ENCODE measurements around the gene LZTR1.

LZTR1 gene

GRCh38 chr22:20978419-20978818 is 3.7 kb upstream of the LZTR1 start:
- ChIA-PET POLR2A (no interaction called here), CTCF (no interaction called here)
- H3K27ac ChIP-seq (ENCODE audit: insufficient read depth in 1 of 2, low read depth in 1 of 2, low read length in 2 of 2, poor library complexity in 1 of 2, severe bottlenecking in 2 of 2), result no peak overlapping the region
- H3K9me3 ChIP-seq (ENCODE audit: control extremely low read depth in 1 of 5, control insufficient read depth in 4 of 5, insufficient read depth in 2 of 5, low read depth in 1 of 5, low read length in 4 of 5), result peaks cover 0 to 10% (median 0%) of the 10 kb centered on the region in 5 experiments
- WGBS (ENCODE audit: insufficient coverage), result 100% methylated on average over 2 of the region's 2 CpGs
- no peaks in the 10 kb centered on the region for H3K27me3 ChIP-seq (replicated peaks in 2 of 5; ENCODE audit: control insufficient read depth in 4 of 5, insufficient read depth in 5 of 5, low read length in 4 of 5)
- H3K36me3 ChIP-seq (ENCODE audit: control insufficient read depth in 4 of 4, insufficient read depth in 4 of 4, low read length in 3 of 4), result no peaks in the 10 kb centered on the region
- DNase-seq, result no peak
- no peak overlapping the region for H3K4me3 ChIP-seq (ENCODE audit: control insufficient read depth in 1 of 7, extremely low read depth in 1 of 7, insufficient read depth in 4 of 7, low read depth in 2 of 7, low read length in 6 of 7)
- H3K4me1 ChIP-seq (ENCODE audit: control extremely low read depth in 1 of 4, control insufficient read depth in 4 of 4, insufficient read depth in 4 of 4, low read length in 3 of 4), result peaks cover 9 to 38% (median 30%) of the 10 kb centered on the region in 4 experiments

GRCh38 chr22:20979243-20979809 is 2.8 kb upstream of the LZTR1 start:
- no peaks in the 10 kb centered on the region for H3K27me3 ChIP-seq (replicated peaks in 2 of 5; ENCODE audit: control insufficient read depth in 4 of 5, insufficient read depth in 5 of 5, low read length in 4 of 5)
- H3K4me1 ChIP-seq (ENCODE audit: control extremely low read depth in 1 of 4, control insufficient read depth in 4 of 4, insufficient read depth in 4 of 4, low read length in 3 of 4), result peaks cover 9 to 38% (median 30%) of the 10 kb centered on the region in 4 experiments
- POLR2A ChIA-PET, result interaction anchor here (0.6 kb wide), 1 partner anchor 328 kb away, joined by 3 read pairs; no protein-coding TSS in a partner anchor
- H3K36me3 ChIP-seq (ENCODE audit: control insufficient read depth in 4 of 4, insufficient read depth in 4 of 4, low read length in 3 of 4), result peaks cover 0 to 5% (median 3%) of the 10 kb centered on the region in 4 experiments
- H3K9me3 ChIP-seq (ENCODE audit: control extremely low read depth in 1 of 5, control insufficient read depth in 4 of 5, insufficient read depth in 2 of 5, low read depth in 1 of 5, low read length in 4 of 5), result peaks cover 0 to 10% (median 0%) of the 10 kb centered on the region in 5 experiments
- 17% methylated on average over 15 of the region's 39 CpGs for WGBS (ENCODE audit: insufficient coverage)
- peak overlapping the region in 3 of 7 experiments; percentile 32 to 54 (median 42) for H3K4me3 ChIP-seq (ENCODE audit: control insufficient read depth in 1 of 7, extremely low read depth in 1 of 7, insufficient read depth in 4 of 7, low read depth in 2 of 7, low read length in 6 of 7)
- no peak overlapping the region for H3K27ac ChIP-seq (ENCODE audit: insufficient read depth in 1 of 2, low read depth in 1 of 2, low read length in 2 of 2, poor library complexity in 1 of 2, severe bottlenecking in 2 of 2)
- peak; percentile 91 to 98 (median 97) for DNase-seq
- CTCF ChIA-PET, result interaction anchor here (2.4 to 4.1 kb wide), 2 partner anchors 11 to 22 kb away, joined by 6 to 12 read pairs; no protein-coding TSS in a partner anchor

GRCh38 chr22:20979940-20980453 is 2.1 kb upstream of the LZTR1 start:
- POLR2A ChIA-PET, result no interaction called here
- WGBS (ENCODE audit: insufficient coverage), result 55% methylated on average over 11 of the region's 13 CpGs

GRCh38 chr22:20980523-20980922 is 1.6 kb upstream of the LZTR1 start:
- H3K4me1 ChIP-seq (ENCODE audit: control extremely low read depth in 1 of 4, control insufficient read depth in 4 of 4, insufficient read depth in 4 of 4, low read length in 3 of 4), result peaks cover 9 to 38% (median 30%) of the 10 kb centered on the region in 4 experiments
- DNase-seq, result no peak
- ChIA-PET POLR2A (no interaction called here), CTCF (interaction anchor here (1.1 to 4.1 kb wide), 4 partner anchors 8 to 23 kb away, joined by 3 to 12 read pairs (median 7); partner anchors contain the start of gene THAP7)
- peaks cover 0 to 9% (median 8%) of the 10 kb centered on the region in 4 experiments for H3K36me3 ChIP-seq (ENCODE audit: control insufficient read depth in 4 of 4, insufficient read depth in 4 of 4, low read length in 3 of 4)
- no peaks in the 10 kb centered on the region for H3K27me3 ChIP-seq (replicated peaks in 2 of 5; ENCODE audit: control insufficient read depth in 4 of 5, insufficient read depth in 5 of 5, low read length in 4 of 5)
- H3K27ac ChIP-seq (ENCODE audit: insufficient read depth in 1 of 2, low read depth in 1 of 2, low read length in 2 of 2, poor library complexity in 1 of 2, severe bottlenecking in 2 of 2), result no peak overlapping the region
- peaks cover 0 to 10% (median 0%) of the 10 kb centered on the region in 5 experiments for H3K9me3 ChIP-seq (ENCODE audit: control extremely low read depth in 1 of 5, control insufficient read depth in 4 of 5, insufficient read depth in 2 of 5, low read depth in 1 of 5, low read length in 4 of 5)
- 98% methylated on average over 4 of the region's 4 CpGs for WGBS (ENCODE audit: insufficient coverage)
- no peak overlapping the region for H3K4me3 ChIP-seq (ENCODE audit: control insufficient read depth in 1 of 7, extremely low read depth in 1 of 7, insufficient read depth in 4 of 7, low read depth in 2 of 7, low read length in 6 of 7)

More at GRCh38 chr22:20979940-20980453, 2.1 kb upstream of the LZTR1 start:
- CTCF ChIA-PET, result interaction anchor here (1.1 to 4.1 kb wide), 4 partner anchors 8 to 23 kb away, joined by 3 to 12 read pairs (median 7); partner anchors contain the start of gene THAP7
- Histone ChIP-seq H3K36me3 (ENCODE audit: control insufficient read depth in 4 of 4, insufficient read depth in 4 of 4, low read length in 3 of 4) (peaks cover 0 to 6% (median 4%) of the 10 kb centered on the region in 4 experiments), H3K9me3 (ENCODE audit: control extremely low read depth in 1 of 5, control insufficient read depth in 4 of 5, insufficient read depth in 2 of 5, low read depth in 1 of 5, low read length in 4 of 5) (peaks cover 0 to 10% (median 0%) of the 10 kb centered on the region in 5 experiments), H3K4me1 (ENCODE audit: control extremely low read depth in 1 of 4, control insufficient read depth in 4 of 4, insufficient read depth in 4 of 4, low read length in 3 of 4) (peaks cover 9 to 38% (median 30%) of the 10 kb centered on the region in 4 experiments), H3K4me3 (ENCODE audit: control insufficient read depth in 1 of 7, extremely low read depth in 1 of 7, insufficient read depth in 4 of 7, low read depth in 2 of 7, low read length in 6 of 7) (peak overlapping the region in 3 of 7 experiments; percentile 36 to 54 (median 42)), H3K27me3 (replicated peaks in 2 of 5; ENCODE audit: control insufficient read depth in 4 of 5, insufficient read depth in 5 of 5, low read length in 4 of 5) (no peaks in the 10 kb centered on the region), H3K27ac (ENCODE audit: insufficient read depth in 1 of 2, low read depth in 1 of 2, low read length in 2 of 2, poor library complexity in 1 of 2, severe bottlenecking in 2 of 2) (no peak overlapping the region)
- DNase-seq, result no peak

- WGBS (ENCODE audit: insufficient coverage), result 73% methylated on average over 7 of the region's 10 CpGs
- DNase-seq, result no peak
- H3K27ac ChIP-seq (ENCODE audit: insufficient read depth in 1 of 2, low read depth in 1 of 2, low read length in 2 of 2, poor library complexity in 1 of 2, severe bottlenecking in 2 of 2), result peak overlapping the region; percentile 64 to 94
- CTCF ChIA-PET, result interaction anchor here (0.8 to 4.1 kb wide), 9 partner anchors 9 to 136 kb away, joined by 3 to 12 read pairs (median 3); partner anchors contain the start of gene THAP7
- H3K4me1 ChIP-seq (ENCODE audit: control extremely low read depth in 1 of 4, control insufficient read depth in 4 of 4, insufficient read depth in 4 of 4, low read length in 3 of 4), result peaks cover 9 to 38% (median 30%) of the 10 kb centered on the region in 4 experiments
- peaks cover 0 to 10% (median 0%) of the 10 kb centered on the region in 5 experiments for H3K9me3 ChIP-seq (ENCODE audit: control extremely low read depth in 1 of 5, control insufficient read depth in 4 of 5, insufficient read depth in 2 of 5, low read depth in 1 of 5, low read length in 4 of 5)
- peaks cover 0 to 14% (median 12%) of the 10 kb centered on the region in 4 experiments for H3K36me3 ChIP-seq (ENCODE audit: control insufficient read depth in 4 of 4, insufficient read depth in 4 of 4, low read length in 3 of 4)
- H3K4me3 ChIP-seq (ENCODE audit: control insufficient read depth in 1 of 7, extremely low read depth in 1 of 7, insufficient read depth in 4 of 7, low read depth in 2 of 7, low read length in 6 of 7), result peak overlapping the region in 6 of 7 experiments; percentile 71 to 89 (median 87)
- H3K27me3 ChIP-seq (replicated peaks in 2 of 5; ENCODE audit: control insufficient read depth in 4 of 5, insufficient read depth in 5 of 5, low read length in 4 of 5), result no peaks in the 10 kb centered on the region
- POLR2A ChIA-PET, result no interaction called here
Observed at GRCh38 chr22:20980938-20981722, 967 bp upstream of the LZTR1 start.

- ChIA-PET CTCF (interaction anchor here (0.6 to 4.1 kb wide), 10 partner anchors 8 to 137 kb away, joined by 3 to 12 read pairs (median 3); partner anchors contain the start of gene P2RX6), POLR2A (interaction anchor here (0.8 kb wide), 1 partner anchor 21 kb away, joined by 3 read pairs; no protein-coding TSS in a partner anchor)
- DNase-seq, result no peak
- Histone ChIP-seq H3K27me3 (replicated peaks in 2 of 5; ENCODE audit: control insufficient read depth in 4 of 5, insufficient read depth in 5 of 5, low read length in 4 of 5) (no peaks in the 10 kb centered on the region), H3K36me3 (ENCODE audit: control insufficient read depth in 4 of 4, insufficient read depth in 4 of 4, low read length in 3 of 4) (peaks cover 0 to 21% (median 17%) of the 10 kb centered on the region in 4 experiments), H3K4me3 (ENCODE audit: control insufficient read depth in 1 of 7, extremely low read depth in 1 of 7, insufficient read depth in 4 of 7, low read depth in 2 of 7, low read length in 6 of 7) (peak overlapping the region; percentile 65 to 89 (median 87)), H3K9me3 (ENCODE audit: control extremely low read depth in 1 of 5, control insufficient read depth in 4 of 5, insufficient read depth in 2 of 5, low read depth in 1 of 5, low read length in 4 of 5) (peaks cover 0 to 10% (median 0%) of the 10 kb centered on the region in 5 experiments), H3K27ac (ENCODE audit: insufficient read depth in 1 of 2, low read depth in 1 of 2, low read length in 2 of 2, poor library complexity in 1 of 2, severe bottlenecking in 2 of 2) (peak overlapping the region in 1 of 2 experiments; percentile 94), H3K4me1 (ENCODE audit: control extremely low read depth in 1 of 4, control insufficient read depth in 4 of 4, insufficient read depth in 4 of 4, low read length in 3 of 4) (peaks cover 9 to 38% (median 30%) of the 10 kb centered on the region in 4 experiments)
- 2% methylated on average over 12 of the region's 12 CpGs for WGBS (ENCODE audit: insufficient coverage)
Observed at GRCh38 chr22:20982563-20982882, 426 bp downstream of the LZTR1 start.

Measured in common myeloid progenitor, CD34-positive (primary cell).